Kidney epithelial cell (primary cell): ENCODE data around the gene NPFFR1. TPM values are rescaled to one million over a fixed set of nuclear protein-coding genes. Genes with fewer than 3 reads are reported as not detected.

ENCODE experiments used
- DNase-seq: peaks from one replicate; pipeline ENCODE4 v3.0.0-alpha.2; 2010; ENCODE audit warnings: low read depth
- H3K27me3 ChIP-seq: 2 replicates; pipeline ENCODE4 v1.6.0; 2011; ENCODE audit warnings: low read length; ENCODE audit not compliant: control insufficient read depth, insufficient read depth
- H3K36me3 ChIP-seq: 2 replicates; pipeline ENCODE4 v1.5.1; 2011; ENCODE audit warnings: low read length; ENCODE audit not compliant: control insufficient read depth, insufficient read depth
- H3K4me3 ChIP-seq: 2 replicates; pipeline ENCODE4 v1.5.1; 2011; ENCODE audit warnings: low read depth, mild to moderate bottlenecking, control low read depth, low read length
- CTCF ChIP-seq: IDR thresholded peaks from 2 replicates; pipeline ENCODE4 v1.5.1; 2011; ENCODE audit warnings: mild to moderate bottlenecking, moderate library complexity, low read length, control low read depth, inconsistent platforms; ENCODE audit not compliant: insufficient read depth, poor library complexity, severe bottlenecking
- total RNA-seq: library from RNA; depleted of rRNA; stranded (reverse); fragments of >200 nt; gene quantifications from 2 replicates; pipeline ENCODE4 v1.2.3, GENCODE V29; 2015

NPFFR1 gene
- total RNA-seq, 1 donor from 2014 or later: 0.04 TPM

- no peak for DNase-seq
- no peaks in the 10 kb centered on the region for H3K36me3 ChIP-seq
- H3K27me3 ChIP-seq: no peaks in the 10 kb centered on the region
- TF ChIP-seq CTCF: peak; percentile 27
- H3K4me3 ChIP-seq: peak within 1 kb of the TSS; percentile 96
These were observed 50.5 kb downstream of the NPFFR1 start, which contains the start of gene PPA1 for GRCh38 chr10:70233109-70233938. Gene PPA1, minus strand, starts transcription at chr10:70233429. Its CDS starts 102 bp downstream, at chr10:70233327.

- H3K4me3 ChIP-seq: peak overlapping the region; percentile 96
- no peak for DNase-seq
- TF ChIP-seq CTCF: no peak
- no peaks in the 10 kb centered on the region for H3K27me3 ChIP-seq
- H3K36me3 ChIP-seq: no peaks in the 10 kb centered on the region
These were observed 51.0 kb downstream of the NPFFR1 start for GRCh38 chr10:70232859-70233108.

GRCh38 chr10:70232155-70232858 lies 51.5 kb downstream of the NPFFR1 start:
- DNase-seq: peak; percentile 44
- no peak for TF ChIP-seq CTCF
- Histone ChIP-seq H3K27me3 (no peaks in the 10 kb centered on the region), H3K36me3 (no peaks in the 10 kb centered on the region), H3K4me3 (peak overlapping the region; percentile 96)

- TF ChIP-seq CTCF: no peak
- no peaks in the 10 kb centered on the region for H3K36me3 ChIP-seq
- no peak overlapping the region for H3K4me3 ChIP-seq
- DNase-seq: no peak
- no peaks in the 10 kb centered on the region for H3K27me3 ChIP-seq
These were observed 55.3 kb downstream of the NPFFR1 start for GRCh38 chr10:70228491-70228890.

GRCh38 chr10:70227548-70228320 lies 56.1 kb downstream of the NPFFR1 start:
- Histone ChIP-seq H3K27me3 (no peaks in the 10 kb centered on the region), H3K36me3 (no peaks in the 10 kb centered on the region), H3K4me3 (no peak overlapping the region)
- no peak for DNase-seq
- TF ChIP-seq CTCF: no peak
